ENCODE measurements around the gene NHLH1.

DNA sequence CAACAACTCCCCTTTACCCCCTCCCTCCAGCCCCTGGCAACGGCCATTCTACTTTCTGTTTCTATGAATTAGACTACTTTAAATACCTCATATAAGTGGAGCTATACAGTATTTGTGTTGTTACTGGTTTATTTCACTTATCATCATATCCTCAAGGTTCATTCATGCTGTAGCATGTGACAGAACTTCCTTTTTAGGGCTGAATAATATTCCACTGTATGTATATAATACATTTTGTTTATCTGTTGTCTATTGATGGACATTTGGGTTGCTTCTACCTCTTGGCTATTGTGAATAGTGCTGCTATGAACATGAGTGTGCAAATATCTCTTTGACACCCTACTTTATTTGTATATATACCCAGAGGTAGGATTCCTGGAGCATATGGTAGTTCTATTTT is 2.2 kb downstream of the NHLH1 start:
- TF ChIP-seq POLR2AphosphoS5 (IDR thresholded peaks at IDR 0.05; ENCODE audit: low read depth, low read length): no peak
- TF ChIP-seq TAF1 (IDR thresholded peaks at IDR 0.05; ENCODE audit: borderline replicate concordance, insufficient read depth, low read length): no peak
